ENCODE data around the gene SYNJ1.
"Not testable (repeated sequence)": the region's sequence is repeated elsewhere in the genome, so short reads cannot be mapped to it uniquely, and the experiment has no call there.

SYNJ1 gene

GRCh38 chr21:32733356-32733755 lies 5.5 kb upstream of the SYNJ1 start:
- no peak for DNase-seq

DNA sequence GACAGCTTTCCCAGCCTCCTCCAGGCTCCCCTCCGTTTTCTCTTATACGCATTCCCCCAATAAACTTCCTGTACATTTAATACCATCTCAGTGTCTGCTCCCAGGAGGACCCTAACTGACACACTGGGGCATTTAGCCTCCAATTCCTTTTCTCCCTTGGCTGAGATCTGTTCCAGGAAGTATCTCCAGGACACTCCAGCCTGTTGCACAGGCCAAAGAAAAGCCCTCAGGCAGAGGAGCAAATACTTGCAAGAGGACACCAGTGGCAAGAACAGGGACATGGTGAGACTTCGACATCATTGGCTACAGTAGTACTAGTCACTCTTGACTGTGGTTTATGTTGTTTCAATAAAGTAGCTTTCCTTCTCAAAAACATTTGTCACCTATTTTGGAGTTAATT lies 4.7 kb upstream of the SYNJ1 start:
- DNase-seq = no peak

DNA sequence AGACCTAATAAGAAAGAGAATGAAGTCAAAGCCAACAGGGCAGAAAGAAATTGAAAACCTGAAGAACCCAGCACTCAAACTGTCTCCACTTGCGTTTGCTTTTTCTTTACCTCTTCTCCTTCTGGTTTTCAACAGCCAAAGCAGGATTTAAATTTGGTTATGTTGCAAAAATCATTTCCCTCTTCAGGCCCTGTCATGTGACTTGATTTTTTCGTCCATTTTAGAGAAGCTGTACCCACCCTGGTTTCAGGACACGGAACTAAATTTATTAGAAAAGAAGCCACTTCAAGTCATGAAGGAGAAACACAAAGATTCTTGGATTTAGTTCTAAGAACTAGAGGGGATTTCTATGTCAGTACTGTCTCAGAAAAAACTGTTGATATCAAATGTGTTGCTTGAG lies 1.0 kb upstream of the SYNJ1 start:
- DNase-seq = no peak

GRCh38 chr21:32728456-32728839 lies 635 bp upstream of the SYNJ1 start:
- no peak for DNase-seq

GRCh38 chr21:32726839-32727686 lies 750 bp downstream of the SYNJ1 start:
- DNase-seq = peak; percentile 12 to 18

DNA sequence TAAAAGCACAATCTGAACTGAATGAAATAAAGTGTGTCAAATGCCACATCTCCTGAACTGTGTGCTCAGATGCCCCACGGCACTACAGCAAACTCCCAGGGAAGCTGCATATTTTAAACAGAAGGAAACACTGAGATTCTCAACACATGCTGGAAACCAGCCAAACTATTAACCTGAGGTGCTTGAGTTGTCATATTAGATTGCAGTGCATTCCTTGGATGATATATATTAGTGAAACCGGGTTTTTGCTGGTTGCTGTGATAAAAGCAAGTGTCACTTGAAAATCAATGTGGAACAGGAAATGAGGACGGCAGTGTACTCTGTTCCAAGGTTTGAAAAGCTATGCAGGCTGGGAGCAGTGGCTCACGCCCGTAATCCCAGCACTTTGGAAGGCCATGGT lies 8.7 kb downstream of the SYNJ1 start:
- DNase-seq = no peak

GRCh38 chr21:32717851-32718316 lies 9.9 kb downstream of the SYNJ1 start:
- no peak for DNase-seq

DNA sequence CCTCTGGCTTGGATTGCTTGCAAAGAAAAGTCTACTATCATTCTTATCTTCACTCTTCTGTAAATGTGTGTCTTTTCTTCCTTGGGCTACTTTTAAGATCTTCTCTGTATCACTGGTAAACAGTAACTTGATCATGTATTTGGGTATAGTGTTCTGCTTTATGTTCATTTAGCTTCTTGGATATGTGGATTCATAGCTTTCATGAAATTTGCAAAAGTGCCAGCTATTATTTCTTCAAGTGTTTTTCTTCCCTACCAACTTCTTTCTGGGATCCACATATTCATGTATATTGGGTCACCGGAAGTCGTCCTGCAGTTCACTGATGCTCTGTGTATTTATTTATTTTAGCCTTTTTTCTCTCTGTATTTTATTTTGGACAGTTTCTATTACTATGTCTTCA lies 11.3 kb downstream of the SYNJ1 start:
- DNase-seq = no peak

- no peak for DNase-seq
Observed at GRCh38 chr21:32713726-32714125, 14.1 kb downstream of the SYNJ1 start.

DNA sequence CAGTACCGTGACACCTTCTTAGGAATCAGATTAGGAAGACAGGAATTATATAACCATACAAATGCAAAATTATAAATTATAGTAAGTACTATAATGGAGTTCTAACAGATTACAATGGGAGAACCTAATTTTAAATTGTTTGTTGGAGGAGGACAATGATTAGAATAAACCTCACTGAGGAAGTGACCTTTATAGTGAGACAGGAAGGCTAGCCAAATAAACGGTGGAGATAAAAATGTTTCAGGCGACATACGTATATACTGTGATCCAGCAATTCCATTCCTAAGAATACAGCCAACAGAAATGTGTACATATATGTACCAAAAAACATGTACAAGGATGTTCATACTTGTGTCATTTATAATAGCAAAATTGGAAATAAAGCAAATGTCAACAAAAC lies 15.2 kb downstream of the SYNJ1 start:
- no peak for DNase-seq

GRCh38 chr21:32712043-32712442 lies 15.8 kb downstream of the SYNJ1 start:
- DNase-seq = peak; percentile 20 to 45

GRCh38 chr21:32710987-32711386 lies 16.8 kb downstream of the SYNJ1 start:
- DNase-seq = no peak

GRCh38 chr21:32710069-32710784 lies 17.6 kb downstream of the SYNJ1 start:
- DNase-seq = no peak

DNA sequence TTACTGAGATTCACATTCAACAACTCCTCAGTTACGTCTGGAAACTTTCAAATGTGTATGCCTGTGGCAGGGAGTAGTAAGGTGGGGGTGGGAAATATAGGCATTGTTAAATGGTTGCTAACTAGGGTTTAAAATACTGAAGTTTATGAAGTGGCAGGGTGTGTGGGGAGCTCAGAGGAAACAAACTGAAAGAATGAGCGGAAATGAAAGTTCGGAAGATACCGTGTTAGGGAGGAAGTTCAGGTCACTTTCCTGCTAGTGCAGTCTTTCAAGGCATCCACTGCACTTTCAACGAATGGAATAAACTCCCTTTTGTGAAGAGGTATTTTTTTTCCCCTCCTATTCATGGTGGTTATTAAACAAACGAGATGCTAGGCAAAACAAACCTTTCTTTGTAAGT lies 19.7 kb downstream of the SYNJ1 start:
- DNase-seq = no peak

DNA sequence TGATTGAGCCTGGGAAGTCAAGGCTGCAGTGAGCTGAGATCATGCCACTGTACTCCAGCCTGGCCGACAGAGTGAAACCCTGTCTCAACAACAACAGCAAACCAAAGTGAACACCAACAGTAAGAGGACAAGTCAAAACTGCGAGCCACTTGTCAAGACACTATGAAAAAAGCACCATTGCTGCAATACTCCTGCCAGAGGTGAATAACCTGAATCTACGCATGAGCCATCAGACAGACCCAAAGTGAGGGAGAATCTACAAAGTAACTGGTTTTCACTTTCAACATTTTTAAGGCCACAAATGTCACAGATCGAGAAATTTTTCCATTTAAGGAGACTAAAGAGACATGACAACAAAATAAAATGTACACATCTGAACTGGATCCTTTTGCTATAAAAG lies 21.9 kb downstream of the SYNJ1 start:
- no peak for DNase-seq

DNA sequence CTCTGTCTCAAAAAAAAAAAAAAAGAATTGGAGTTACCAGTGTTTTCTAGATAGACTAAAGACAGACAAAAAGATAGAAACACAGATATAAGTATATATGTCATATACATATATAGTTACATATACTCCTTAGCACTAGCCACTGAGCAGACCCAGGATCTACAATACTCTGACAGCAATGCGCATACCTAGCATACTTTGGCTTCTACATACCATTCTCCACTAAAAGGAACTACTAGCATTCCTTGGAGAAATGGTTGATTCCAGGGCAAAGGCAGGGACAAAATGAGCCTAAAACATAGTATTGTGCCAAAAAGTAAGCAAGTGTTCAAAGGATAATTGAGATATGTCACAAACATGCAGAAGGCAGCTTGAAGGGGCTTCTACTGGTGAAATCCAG lies 22.7 kb downstream of the SYNJ1 start:
- no peak for DNase-seq

GRCh38 chr21:32702702-32703101 lies 25.1 kb downstream of the SYNJ1 start:
- DNase-seq = no peak

GRCh38 chr21:32698971-32699693 lies 28.7 kb downstream of the SYNJ1 start:
- DNase-seq = no peak

DNA sequence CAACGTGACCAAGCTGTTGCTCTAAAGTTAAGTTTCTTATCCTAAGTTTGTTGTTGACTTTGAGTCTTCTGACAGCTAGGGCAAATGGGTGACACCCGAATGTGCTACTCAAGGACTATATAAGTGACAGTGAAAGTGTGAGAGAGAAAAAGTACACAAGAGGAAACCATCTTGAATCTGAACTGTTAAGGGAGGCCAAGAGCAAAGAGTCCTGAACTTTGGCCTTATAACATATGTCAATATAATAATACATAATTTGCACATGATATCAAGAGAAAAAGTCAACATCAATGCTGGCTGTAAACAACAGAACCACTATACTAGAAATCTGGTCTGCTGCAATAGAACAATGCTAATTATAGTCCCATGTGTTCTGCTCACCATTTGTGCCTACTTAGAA lies 29.5 kb downstream of the SYNJ1 start:
- no peak for DNase-seq

GRCh38 chr21:32695482-32695881 lies 32.3 kb downstream of the SYNJ1 start:
- DNase-seq = not testable (repeated sequence)

GRCh38 chr21:32693581-32693980 lies 34.2 kb downstream of the SYNJ1 start:
- DNase-seq = no peak

GRCh38 chr21:32690085-32690484 lies 37.7 kb downstream of the SYNJ1 start:
- no peak for DNase-seq

DNA sequence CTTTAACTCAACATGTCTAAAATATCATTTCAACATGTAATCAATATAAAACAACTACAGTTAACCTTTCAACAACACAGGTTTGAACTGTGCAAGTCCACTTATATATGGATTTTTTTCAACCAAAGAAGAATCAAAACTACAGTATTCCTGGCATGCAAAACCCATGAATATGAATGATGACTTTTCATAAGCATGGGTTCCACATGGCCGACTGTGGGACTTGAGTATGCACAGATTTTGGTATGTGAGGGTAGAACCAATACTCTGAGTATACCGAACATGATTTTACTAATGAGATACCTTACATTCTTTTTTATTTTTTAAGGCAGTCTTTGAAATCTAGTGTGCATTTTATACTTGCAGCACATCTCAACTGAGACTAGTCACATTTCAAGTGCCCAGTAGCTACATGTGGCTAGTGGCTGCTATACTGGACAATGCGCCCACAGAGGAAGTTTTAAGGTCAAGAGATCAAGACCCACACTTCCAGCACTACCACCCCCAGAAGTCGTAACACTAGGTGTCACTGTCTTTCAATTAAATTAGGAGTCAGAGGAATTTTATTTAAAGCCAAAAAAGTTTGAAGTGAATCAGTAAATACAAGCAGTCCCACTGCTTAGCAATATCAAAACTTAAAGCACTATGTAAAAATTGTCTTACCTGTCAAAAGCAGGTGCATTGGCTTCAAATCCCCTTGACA lies 40.0 kb downstream of the SYNJ1 start:
- DNase-seq = no peak
